HG03196 (cell line): ENCODE results near the gene COIL.
"Not testable (repeated sequence)": the region's sequence is repeated elsewhere in the genome, so short reads cannot be mapped to it uniquely, and the experiment has no call there.

ENCODE experiments used
- ATAC-seq: cut with Tn5 transposase; IDR thresholded peaks from one replicate; pipeline ENCODE4 v1.9.1; 2021; ENCODE audit not compliant: unreplicated experiment

The COIL gene

GRCh38 chr17:56960596-56961538 lies at the start of gene COIL:
TSS of gene COIL (minus strand) at chr17:56961050. CDS start at chr17:56961019, 31 bp downstream.
- ATAC-seq, result peak; percentile 97

- no peak for ATAC-seq
Observed at GRCh38 chr17:57010487-57010886, 49.6 kb upstream of the COIL start.

GRCh38 chr17:57009737-57010445 lies 49.0 kb upstream of the COIL start:
- ATAC-seq, result peak; percentile 57

- no peak for ATAC-seq
Observed at GRCh38 chr17:57008958-57009357, 48.1 kb upstream of the COIL start.

- no peak for ATAC-seq
Observed at GRCh38 chr17:57006040-57006439, 45.2 kb upstream of the COIL start.

- peak; percentile 78 for ATAC-seq
Observed at GRCh38 chr17:57004944-57005579, 44.2 kb upstream of the COIL start.

GRCh38 chr17:57002904-57003303 lies 42.1 kb upstream of the COIL start:
- no peak for ATAC-seq

- no peak for ATAC-seq
Observed at GRCh38 chr17:57001541-57001940, 40.7 kb upstream of the COIL start.

- ATAC-seq, result no peak
Observed at GRCh38 chr17:56997313-56997712, 36.5 kb upstream of the COIL start.

- no peak for ATAC-seq
Observed at GRCh38 chr17:56995766-56996165, 34.9 kb upstream of the COIL start.

- no peak for ATAC-seq
Observed at GRCh38 chr17:56994009-56994792, 33.4 kb upstream of the COIL start.

GRCh38 chr17:56992364-56992763 lies 31.5 kb upstream of the COIL start:
- ATAC-seq, result no peak

GRCh38 chr17:56988901-56989572 lies 28.2 kb upstream of the COIL start:
- ATAC-seq, result no peak

- ATAC-seq, result no peak
Observed at GRCh38 chr17:56987283-56987834, 26.5 kb upstream of the COIL start.

GRCh38 chr17:56985371-56986162 lies 24.7 kb upstream of the COIL start:
- no peak for ATAC-seq

- ATAC-seq, result no peak
Observed at GRCh38 chr17:56983366-56983765, 22.5 kb upstream of the COIL start.

GRCh38 chr17:56982312-56982711 lies 21.5 kb upstream of the COIL start:
- ATAC-seq, result no peak

GRCh38 chr17:56980526-56980925 lies 19.7 kb upstream of the COIL start:
- ATAC-seq, result not testable (repeated sequence)

GRCh38 chr17:56979091-56979480 lies 18.2 kb upstream of the COIL start:
- peak; percentile 17 for ATAC-seq
